ENCODE data around the gene KLK4. TPM values are rescaled to one million over a fixed set of nuclear protein-coding genes. Genes with fewer than 3 reads are reported as not detected.

The KLK4 gene
- total RNA-seq, 4 donors from 2014 or later: 0.83 to 1.6 TPM; not detected in 2

GRCh38 chr19:50876456-50876855 is 34.7 kb downstream of the KLK4 start:
- no peak overlapping the region for H3K27ac ChIP-seq
- 52% methylated on average over 3 of the region's 7 CpGs for WGBS
- H3K4me1 ChIP-seq: no peaks in the 10 kb centered on the region
- H3K36me3 ChIP-seq: no peaks in the 10 kb centered on the region
- H3K9me3 ChIP-seq: no peaks in the 10 kb centered on the region
- no peak overlapping the region for H3K4me3 ChIP-seq
- no peak for DNase-seq (ENCODE audit: low spot score in 2 of 2)
- peaks cover 67% of the 10 kb centered on the region for H3K27me3 ChIP-seq
- TF ChIP-seq CTCF (IDR thresholded peaks at IDR 0.05): no peak
- TF ChIP-seq POLR2AphosphoS5 (IDR thresholded peaks at IDR 0.05): no peak
- no peak for TF ChIP-seq POLR2A (IDR thresholded peaks at IDR 0.05)
- TF ChIP-seq EP300 (IDR thresholded peaks at IDR 0.05): no peak

GRCh38 chr19:50875795-50876422 is 35.3 kb downstream of the KLK4 start:
- WGBS: 39% methylated on average over 9 of the region's 9 CpGs
- Histone ChIP-seq H3K27me3 (peaks cover 67% of the 10 kb centered on the region), H3K27ac (no peak overlapping the region), H3K36me3 (no peaks in the 10 kb centered on the region), H3K4me1 (no peaks in the 10 kb centered on the region), H3K4me3 (no peak overlapping the region), H3K9me3 (no peaks in the 10 kb centered on the region)
- TF ChIP-seq EP300 (IDR thresholded peaks at IDR 0.05) (no peak), POLR2AphosphoS5 (IDR thresholded peaks at IDR 0.05) (no peak), CTCF (IDR thresholded peaks at IDR 0.05) (no peak), POLR2A (IDR thresholded peaks at IDR 0.05) (no peak)
- DNase-seq (ENCODE audit: low spot score in 2 of 2): no peak

- no peak overlapping the region for H3K27ac ChIP-seq
- no peaks in the 10 kb centered on the region for H3K4me1 ChIP-seq
- DNase-seq (ENCODE audit: low spot score in 2 of 2): no peak
- H3K9me3 ChIP-seq: no peaks in the 10 kb centered on the region
- no peak overlapping the region for H3K4me3 ChIP-seq
- no peaks in the 10 kb centered on the region for H3K36me3 ChIP-seq
- WGBS: 68% methylated on average over 5 of the region's 5 CpGs
- TF ChIP-seq POLR2AphosphoS5 (IDR thresholded peaks at IDR 0.05): no peak
- no peak for TF ChIP-seq CTCF (IDR thresholded peaks at IDR 0.05)
- no peak for TF ChIP-seq POLR2A (IDR thresholded peaks at IDR 0.05)
- no peak for TF ChIP-seq EP300 (IDR thresholded peaks at IDR 0.05)
- peaks cover 73% of the 10 kb centered on the region for H3K27me3 ChIP-seq
Observed at GRCh38 chr19:50874211-50874610, 37.0 kb downstream of the KLK4 start.

GRCh38 chr19:50873056-50873455 is 38.1 kb downstream of the KLK4 start, which contains the start of gene KLK2:
KLK2 (plus strand) TSS chr19:50873439; CDS start chr19:50873474, 35 bp downstream.
- 56% methylated on average over 3 of the region's 3 CpGs for WGBS
- H3K27ac ChIP-seq: no peak within 1 kb of the TSS
- no peaks in the 10 kb centered on the region for H3K9me3 ChIP-seq
- TF ChIP-seq POLR2A (IDR thresholded peaks at IDR 0.05): no peak
- TF ChIP-seq CTCF (IDR thresholded peaks at IDR 0.05): no peak
- TF ChIP-seq EP300 (IDR thresholded peaks at IDR 0.05): no peak
- no peak for TF ChIP-seq POLR2AphosphoS5 (IDR thresholded peaks at IDR 0.05)
- H3K4me1 ChIP-seq: no peaks in the 10 kb centered on the region
- peaks cover 76% of the 10 kb centered on the region for H3K27me3 ChIP-seq
- no peak within 1 kb of the TSS for H3K4me3 ChIP-seq
- no peaks in the 10 kb centered on the region for H3K36me3 ChIP-seq
- DNase-seq (ENCODE audit: low spot score in 2 of 2): no peak

- no peak for DNase-seq (ENCODE audit: low spot score in 2 of 2)
- 64% methylated on average over 24 of the region's 26 CpGs for WGBS
- Histone ChIP-seq H3K27me3 (peaks cover 69% of the 10 kb centered on the region), H3K36me3 (no peaks in the 10 kb centered on the region), H3K4me1 (no peaks in the 10 kb centered on the region), H3K4me3 (no peak overlapping the region), H3K27ac (no peak overlapping the region), H3K9me3 (no peaks in the 10 kb centered on the region)
- peak in 1 of 2 donors; percentile 8 for TF ChIP-seq CTCF (IDR thresholded peaks at IDR 0.05)
- TF ChIP-seq POLR2AphosphoS5 (IDR thresholded peaks at IDR 0.05): no peak
Observed at GRCh38 chr19:50870417-50871089, 40.6 kb downstream of the KLK4 start.
